ENCODE data around the gene TRAF2. TPM values are rescaled to one million over a fixed set of nuclear protein-coding genes. Genes with fewer than 3 reads are reported as not detected.

TRAF2 gene
- total RNA-seq, 1 experiment from 2014 or later = 23.6 TPM

DNA sequence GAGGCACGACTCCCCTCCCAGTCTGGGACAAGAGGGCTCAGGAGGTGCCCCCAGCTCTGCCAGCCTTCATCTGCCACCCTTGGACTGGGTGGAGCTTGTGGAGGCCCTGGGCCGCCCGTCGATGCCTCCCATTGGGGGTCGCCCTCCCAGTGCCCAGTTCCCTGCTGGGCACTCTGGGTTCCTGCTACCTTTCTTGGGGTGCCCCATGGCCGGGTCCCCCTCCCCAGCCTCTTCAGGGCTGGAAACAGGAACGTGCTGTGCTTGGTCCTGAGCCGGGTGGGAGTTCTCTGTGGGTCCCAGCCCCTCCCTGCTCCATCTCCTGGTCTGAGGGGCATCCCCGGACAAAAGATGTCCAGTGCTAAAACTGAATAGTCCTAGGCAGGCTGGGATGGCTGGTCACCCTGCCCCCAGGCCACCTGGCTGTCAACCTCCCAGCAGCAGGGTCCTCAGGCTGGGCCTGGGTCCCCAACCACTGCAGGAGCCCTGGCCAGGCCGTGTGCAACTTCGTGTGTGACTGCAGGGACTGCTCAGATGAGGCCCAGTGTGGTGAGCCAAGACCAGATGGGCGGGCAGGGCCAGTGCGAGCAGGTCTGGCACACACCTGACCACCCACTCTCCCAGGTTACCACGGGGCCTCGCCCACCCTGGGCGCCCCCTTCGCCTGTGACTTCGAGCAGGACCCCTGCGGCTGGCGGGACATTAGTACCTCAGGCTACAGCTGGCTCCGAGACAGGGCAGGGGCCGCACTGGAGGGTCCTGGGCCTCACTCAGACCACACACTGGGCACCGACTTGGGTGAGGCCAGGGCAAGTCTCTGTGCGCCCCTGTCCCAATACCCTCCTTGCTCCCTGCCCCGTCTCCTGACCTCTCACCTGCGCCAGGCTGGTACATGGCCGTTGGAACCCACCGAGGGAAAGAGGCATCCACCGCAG is 33.4 kb upstream of the TRAF2 start:
- Histone ChIP-seq H3K27ac (no peak overlapping the region), H3K9me3 (replicated peaks) (no peaks in the 10 kb centered on the region), H3K4me1 (no peaks in the 10 kb centered on the region; the same call in 1 of the 2 replicates), H3K27me3 (no peaks in the 10 kb centered on the region), H3K4me3 (no peak overlapping the region), H3K36me3 (no peaks in the 10 kb centered on the region)
- no peak for DNase-seq

DNA sequence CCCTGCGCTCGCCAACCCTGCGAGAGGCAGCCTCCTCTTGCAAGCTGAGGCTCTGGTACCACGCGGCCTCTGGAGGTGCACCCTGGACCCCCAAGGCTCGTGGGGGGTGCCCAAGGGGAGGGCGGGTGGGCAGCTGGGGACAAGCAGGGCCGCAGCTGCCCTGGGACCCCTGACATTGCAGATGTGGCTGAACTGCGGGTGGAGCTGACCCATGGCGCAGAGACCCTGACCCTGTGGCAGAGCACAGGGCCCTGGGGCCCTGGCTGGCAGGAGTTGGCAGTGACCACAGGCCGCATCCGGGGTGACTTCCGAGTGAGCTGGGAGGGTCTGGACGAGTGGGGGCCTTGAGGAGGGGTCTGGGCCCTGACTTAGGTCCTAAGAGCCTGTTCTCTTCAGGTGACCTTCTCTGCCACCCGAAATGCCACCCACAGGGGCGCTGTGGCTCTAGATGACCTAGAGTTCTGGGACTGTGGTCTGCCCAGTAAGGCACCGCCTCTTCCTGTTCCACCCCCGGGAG is 32.7 kb upstream of the TRAF2 start:
- no peak for DNase-seq
- no peaks in the 10 kb centered on the region for H3K9me3 ChIP-seq (replicated peaks)
- no peaks in the 10 kb centered on the region; the same call in 1 of the 2 replicates for H3K4me1 ChIP-seq

DNA sequence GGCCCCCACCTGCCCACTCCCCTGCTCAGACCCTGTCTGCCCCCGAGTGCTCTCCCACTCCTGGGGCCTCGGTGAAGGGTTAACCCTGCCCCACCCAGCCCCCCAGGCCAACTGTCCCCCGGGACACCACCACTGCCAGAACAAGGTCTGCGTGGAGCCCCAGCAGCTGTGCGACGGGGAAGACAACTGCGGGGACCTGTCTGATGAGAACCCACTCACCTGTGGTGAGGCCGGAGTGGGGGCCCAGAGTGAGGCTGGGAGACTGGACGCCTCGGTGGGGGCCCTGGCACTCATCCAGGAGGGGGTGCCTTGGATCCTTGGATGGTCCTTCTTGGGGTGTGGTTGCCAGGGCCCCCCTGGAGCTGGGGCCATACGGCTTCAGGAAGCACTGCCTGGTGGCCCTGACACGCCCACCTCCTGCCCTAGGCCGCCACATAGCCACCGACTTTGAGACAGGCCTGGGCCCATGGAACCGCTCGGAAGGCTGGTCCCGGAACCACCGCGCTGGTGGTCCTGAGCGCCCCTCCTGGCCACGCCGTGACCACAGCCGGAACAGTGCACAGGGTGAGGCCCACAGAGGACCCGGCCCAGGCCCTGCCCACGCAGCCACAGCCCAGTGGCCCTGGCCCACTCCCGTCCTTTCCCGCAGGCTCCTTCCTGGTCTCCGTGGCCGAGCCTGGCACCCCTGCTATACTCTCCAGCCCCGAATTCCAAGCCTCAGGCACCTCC is 32.0 kb upstream of the TRAF2 start:
- Histone ChIP-seq H3K4me3 (no peak overlapping the region), H3K36me3 (no peaks in the 10 kb centered on the region), H3K27me3 (no peaks in the 10 kb centered on the region), H3K27ac (no peak overlapping the region), H3K4me1 (no peaks in the 10 kb centered on the region; the same call in 1 of the 2 replicates), H3K9me3 (replicated peaks) (no peaks in the 10 kb centered on the region)
- no peak for DNase-seq

More for the DNA sequence above, 32.7 kb upstream of the TRAF2 start:
- no peaks in the 10 kb centered on the region for H3K27me3 ChIP-seq
- no peak overlapping the region for H3K27ac ChIP-seq
- H3K36me3 ChIP-seq = no peaks in the 10 kb centered on the region
- H3K4me3 ChIP-seq = no peak overlapping the region

DNA sequence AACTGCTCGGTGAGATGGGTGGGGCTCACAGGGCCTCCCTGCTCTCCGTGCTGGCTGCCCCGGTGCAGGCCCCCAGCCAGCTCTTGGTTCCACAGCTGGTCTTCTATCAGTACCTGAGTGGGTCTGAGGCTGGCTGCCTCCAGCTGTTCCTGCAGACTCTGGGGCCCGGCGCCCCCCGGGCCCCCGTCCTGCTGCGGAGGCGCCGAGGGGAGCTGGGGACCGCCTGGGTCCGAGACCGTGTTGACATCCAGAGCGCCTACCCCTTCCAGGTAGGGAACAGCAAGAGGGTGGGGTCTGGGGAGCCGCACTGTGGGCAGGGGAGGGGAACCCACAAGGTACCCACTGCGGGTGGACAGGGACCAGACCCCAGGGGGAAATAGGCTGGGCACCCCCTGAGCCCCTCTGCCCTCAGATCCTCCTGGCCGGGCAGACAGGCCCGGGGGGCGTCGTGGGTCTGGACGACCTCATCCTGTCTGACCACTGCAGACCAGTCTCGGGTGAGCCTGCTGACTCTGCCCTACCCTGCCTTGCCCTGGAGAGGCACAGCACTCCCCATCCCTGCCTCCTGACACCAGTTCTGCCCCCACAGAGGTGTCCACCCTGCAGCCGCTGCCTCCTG is 31.4 kb upstream of the TRAF2 start:
- Histone ChIP-seq H3K27ac (no peak overlapping the region), H3K4me1 (no peaks in the 10 kb centered on the region; the same call in 1 of the 2 replicates), H3K4me3 (no peak overlapping the region)

GRCh38 chr9:136855461-136856078 is 30.7 kb upstream of the TRAF2 start:
- Histone ChIP-seq H3K4me1 (no peaks in the 10 kb centered on the region), H3K4me3 (no peak overlapping the region), H3K9me3 (replicated peaks) (no peaks in the 10 kb centered on the region), H3K36me3 (0 out of 2 replicates have a peak, but pooled peaks cover 2% of the 10 kb centered on the region), H3K27ac (no peak overlapping the region), H3K27me3 (no peaks in the 10 kb centered on the region)
- DNase-seq = no peak

More for the DNA sequence above, 31.4 kb upstream of the TRAF2 start:
- no peaks in the 10 kb centered on the region for H3K27me3 ChIP-seq
- no peaks in the 10 kb centered on the region for H3K9me3 ChIP-seq (replicated peaks)
- 0 out of 2 replicates have a peak, but pooled peaks cover 2% of the 10 kb centered on the region for H3K36me3 ChIP-seq
- no peak for DNase-seq

DNA sequence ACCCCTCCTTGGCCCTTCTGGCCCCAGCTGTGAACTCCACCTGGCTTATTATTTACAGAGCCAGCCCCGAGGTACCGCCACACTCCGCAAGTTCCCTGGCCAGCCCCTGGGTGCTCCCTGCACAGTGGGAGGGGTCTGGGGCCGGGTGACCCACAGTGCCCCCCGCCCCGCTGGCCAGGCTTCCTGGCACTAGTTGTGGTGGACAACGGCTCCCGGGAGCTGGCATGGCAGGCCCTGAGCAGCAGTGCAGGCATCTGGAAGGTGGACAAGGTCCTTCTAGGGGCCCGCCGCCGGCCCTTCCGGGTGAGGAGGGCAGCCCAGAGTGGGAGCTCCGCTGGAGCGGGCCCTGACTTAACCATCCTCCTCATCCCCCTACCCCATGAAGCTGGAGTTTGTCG is 30.2 kb upstream of the TRAF2 start:
- Histone ChIP-seq H3K27me3 (no peaks in the 10 kb centered on the region), H3K27ac (no peak overlapping the region), H3K4me3 (no peak overlapping the region), H3K36me3 (0 out of 2 replicates have a peak, but pooled peaks cover 2% of the 10 kb centered on the region), H3K4me1 (no peaks in the 10 kb centered on the region), H3K9me3 (replicated peaks) (no peaks in the 10 kb centered on the region)
- DNase-seq = no peak

DNA sequence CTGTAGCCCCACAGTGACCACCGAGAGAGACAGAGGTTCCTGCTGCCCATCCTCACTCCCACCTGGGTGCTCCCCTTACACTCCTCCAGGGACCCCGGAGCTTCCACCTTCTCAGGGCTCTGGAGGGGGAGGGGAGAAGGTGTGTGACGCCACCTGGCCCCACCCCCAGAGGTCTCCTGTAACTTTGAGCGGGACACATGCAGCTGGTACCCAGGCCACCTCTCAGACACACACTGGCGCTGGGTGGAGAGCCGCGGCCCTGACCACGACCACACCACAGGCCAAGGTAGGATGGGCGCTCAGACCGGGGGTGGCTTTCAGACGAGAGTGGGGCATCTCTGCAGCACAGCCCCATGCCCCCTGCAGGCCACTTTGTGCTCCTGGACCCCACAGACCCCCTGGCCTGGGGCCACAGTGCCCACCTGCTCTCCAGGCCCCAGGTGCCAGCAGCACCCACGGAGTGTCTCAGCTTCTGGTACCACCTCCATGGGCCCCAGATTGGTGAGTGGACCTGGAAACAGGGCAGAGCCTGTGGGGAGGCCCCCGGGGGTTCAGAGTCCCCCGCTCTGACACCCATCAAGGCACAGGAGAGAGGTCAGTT is 29.7 kb upstream of the TRAF2 start:
- no peaks in the 10 kb centered on the region for H3K4me1 ChIP-seq
- no peak overlapping the region for H3K27ac ChIP-seq
- DNase-seq = no peak
- no peaks in the 10 kb centered on the region for H3K27me3 ChIP-seq
- H3K36me3 ChIP-seq = peaks cover 2% of the 10 kb centered on the region; the same call in 1 of the 2 replicates
- H3K9me3 ChIP-seq (replicated peaks) = no peaks in the 10 kb centered on the region
- no peak overlapping the region for H3K4me3 ChIP-seq

DNA sequence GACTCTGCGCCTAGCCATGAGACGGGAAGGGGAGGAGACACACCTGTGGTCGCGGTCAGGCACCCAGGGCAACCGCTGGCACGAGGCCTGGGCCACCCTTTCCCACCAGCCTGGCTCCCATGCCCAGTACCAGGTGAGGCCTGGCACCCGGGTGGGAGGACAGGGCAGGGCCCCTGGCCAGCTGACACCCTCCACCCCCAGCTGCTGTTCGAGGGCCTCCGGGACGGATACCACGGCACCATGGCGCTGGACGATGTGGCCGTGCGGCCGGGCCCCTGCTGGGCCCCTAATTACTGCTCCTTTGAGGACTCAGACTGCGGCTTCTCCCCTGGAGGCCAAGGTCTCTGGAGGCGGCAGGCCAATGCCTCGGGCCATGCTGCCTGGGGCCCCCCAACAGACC is 29.1 kb upstream of the TRAF2 start:
- Histone ChIP-seq H3K4me1 (no peaks in the 10 kb centered on the region), H3K9me3 (replicated peaks) (no peaks in the 10 kb centered on the region), H3K4me3 (no peak overlapping the region), H3K27me3 (no peaks in the 10 kb centered on the region), H3K36me3 (peaks cover 2% of the 10 kb centered on the region; the same call in 1 of the 2 replicates), H3K27ac (no peak overlapping the region)
- no peak for DNase-seq

DNA sequence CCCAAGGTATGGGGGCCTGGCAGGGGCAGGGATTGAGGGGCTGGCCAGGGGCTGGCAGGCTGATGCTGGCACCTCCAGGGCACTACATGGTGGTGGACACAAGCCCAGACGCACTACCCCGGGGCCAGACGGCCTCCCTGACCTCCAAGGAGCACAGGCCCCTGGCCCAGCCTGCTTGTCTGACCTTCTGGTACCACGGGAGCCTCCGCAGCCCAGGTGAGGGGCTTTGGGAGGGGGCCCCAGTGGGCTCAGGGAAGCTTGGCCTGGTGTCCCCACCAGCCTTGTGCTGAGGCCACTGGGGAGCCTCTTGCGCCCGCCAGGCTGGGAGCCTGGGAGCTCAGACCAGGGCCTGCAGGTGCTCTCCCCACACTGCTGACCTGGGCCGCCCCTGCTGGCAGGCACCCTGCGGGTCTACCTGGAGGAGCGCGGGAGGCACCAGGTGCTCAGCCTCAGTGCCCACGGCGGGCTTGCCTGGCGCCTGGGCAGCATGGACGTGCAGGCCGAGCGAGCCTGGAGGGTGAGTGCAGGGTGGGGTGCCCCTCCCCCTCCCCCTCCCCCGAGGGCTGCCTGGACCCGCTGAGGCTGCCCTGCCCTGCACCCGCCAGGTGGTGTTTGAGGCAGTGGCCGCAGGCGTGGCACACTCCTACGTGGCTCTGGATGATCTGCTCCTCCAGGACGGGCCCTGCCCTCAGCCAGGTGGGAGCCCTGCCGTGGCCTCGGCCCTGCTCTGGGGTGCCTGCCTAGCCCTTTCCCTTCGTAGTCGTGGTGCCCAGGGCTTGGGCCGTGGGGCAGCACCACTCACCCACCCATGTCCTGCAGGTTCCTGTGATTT is 28.5 kb upstream of the TRAF2 start:
- no peak overlapping the region for H3K4me3 ChIP-seq
- H3K9me3 ChIP-seq (replicated peaks) = no peaks in the 10 kb centered on the region
- peaks cover 8% of the 10 kb centered on the region for H3K36me3 ChIP-seq
- no peak overlapping the region for H3K27ac ChIP-seq
- no peaks in the 10 kb centered on the region for H3K27me3 ChIP-seq
- DNase-seq = no peak
- H3K4me1 ChIP-seq = no peaks in the 10 kb centered on the region

- no peak overlapping the region for H3K27ac ChIP-seq
- H3K4me3 ChIP-seq = no peak overlapping the region
- H3K27me3 ChIP-seq = no peaks in the 10 kb centered on the region
- no peak for DNase-seq
- H3K4me1 ChIP-seq = no peaks in the 10 kb centered on the region
- H3K9me3 ChIP-seq (replicated peaks) = no peaks in the 10 kb centered on the region
- peaks cover 14% of the 10 kb centered on the region for H3K36me3 ChIP-seq
Measured at GRCh38 chr9:136858452-136858843, 27.9 kb upstream of the TRAF2 start.

DNA sequence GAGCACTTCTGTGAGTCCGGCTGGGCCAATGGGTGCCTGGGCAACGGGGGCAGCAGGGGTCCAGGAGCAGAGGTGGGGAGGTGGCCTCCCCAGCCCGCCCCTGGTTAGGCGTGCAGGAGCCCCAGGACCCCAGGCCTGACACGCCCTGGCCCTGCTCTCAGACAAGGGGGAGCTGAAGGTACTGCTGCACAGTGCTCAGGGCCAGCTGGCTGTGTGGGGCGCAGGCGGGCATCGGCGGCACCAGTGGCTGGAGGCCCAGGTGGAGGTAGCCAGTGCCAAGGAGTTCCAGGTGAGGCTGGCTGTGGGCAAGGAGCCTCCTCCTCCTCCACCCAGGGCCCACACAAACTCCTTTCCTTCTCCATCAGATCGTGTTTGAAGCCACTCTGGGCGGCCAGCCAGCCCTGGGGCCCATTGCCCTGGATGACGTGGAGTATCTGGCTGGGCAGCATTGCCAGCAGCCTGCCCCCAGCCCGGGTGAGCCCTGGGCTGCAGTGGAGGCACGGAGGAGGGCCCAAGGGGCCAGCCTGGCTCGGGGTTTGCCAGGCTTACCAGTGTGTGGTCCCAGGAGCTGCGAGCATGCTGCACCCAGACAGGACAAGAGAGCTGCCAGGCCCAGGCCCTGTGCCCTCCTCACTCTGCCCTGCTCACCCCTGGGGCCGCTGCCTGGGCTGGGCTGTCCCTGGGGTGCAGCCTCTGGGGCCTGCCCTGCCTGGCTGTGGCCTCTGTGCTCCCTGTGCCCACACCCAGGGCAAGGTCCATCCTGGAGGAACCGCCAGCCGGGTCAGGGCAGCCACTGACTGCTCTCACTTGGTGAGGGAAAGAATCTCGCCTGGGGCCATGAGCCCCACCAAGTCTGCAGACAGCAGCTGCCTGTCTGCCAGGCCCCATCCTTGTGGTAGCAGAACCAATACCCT is 27.2 kb upstream of the TRAF2 start:
- Histone ChIP-seq H3K27ac (no peak overlapping the region), H3K9me3 (replicated peaks) (no peaks in the 10 kb centered on the region), H3K36me3 (peaks cover 21% of the 10 kb centered on the region), H3K4me1 (no peaks in the 10 kb centered on the region), H3K4me3 (no peak overlapping the region), H3K27me3 (no peaks in the 10 kb centered on the region)
- DNase-seq = no peak

DNA sequence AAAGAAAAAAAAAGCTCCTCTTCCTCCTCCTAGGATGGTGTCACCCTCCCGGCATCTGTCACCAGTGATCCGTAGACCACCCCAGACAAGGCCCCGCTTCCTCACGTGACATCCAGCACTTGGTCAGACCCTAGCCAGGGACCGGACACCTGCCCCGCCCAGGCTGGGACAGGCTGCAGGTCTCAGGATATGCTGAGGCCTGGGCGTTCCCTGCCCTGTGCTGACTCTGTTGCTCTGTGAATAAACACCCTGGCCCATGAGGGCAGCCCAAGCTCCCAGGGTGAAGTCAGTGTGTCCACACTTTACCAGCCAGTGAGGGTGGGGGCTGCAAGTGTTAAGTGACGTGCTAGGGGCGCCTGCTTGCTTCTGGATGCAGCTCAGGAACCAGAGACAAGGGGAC is 25.8 kb upstream of the TRAF2 start:
- Histone ChIP-seq H3K27me3 (no peaks in the 10 kb centered on the region), H3K4me3 (no peak overlapping the region), H3K9me3 (replicated peaks) (no peaks in the 10 kb centered on the region), H3K4me1 (no peaks in the 10 kb centered on the region), H3K27ac (no peak overlapping the region), H3K36me3 (peaks cover 28% of the 10 kb centered on the region)
- DNase-seq = no peak
